Measurements from ENCODE around the gene KLK1.
"Not testable (repeated sequence)": the region's sequence is repeated elsewhere in the genome, so short reads cannot be mapped to it uniquely, and the experiment has no call there.

The KLK1 gene

GRCh38 chr19:50794074-50794875 lies 29.3 kb downstream of the KLK1 start:
- FAIRE-seq (no peak), DNase-seq (ENCODE audit: insufficient read length, low spot score) (no peak)

- DNase-seq (ENCODE audit: insufficient read length, low spot score) (no peak), FAIRE-seq (no peak)
Observed at GRCh38 chr19:50793558-50794065, 30.0 kb downstream of the KLK1 start.

- no peak for DNase-seq (ENCODE audit: insufficient read length, low spot score)
- FAIRE-seq: no peak
Observed at GRCh38 chr19:50792272-50793250, 31.0 kb downstream of the KLK1 start.

GRCh38 chr19:50791594-50792271 lies 31.9 kb downstream of the KLK1 start:
- FAIRE-seq (no peak), DNase-seq (ENCODE audit: insufficient read length, low spot score) (no peak)

- DNase-seq (ENCODE audit: insufficient read length, low spot score) (no peak), FAIRE-seq (no peak)
Observed at GRCh38 chr19:50790922-50791467, 32.6 kb downstream of the KLK1 start.

GRCh38 chr19:50790396-50790795 lies 33.2 kb downstream of the KLK1 start, which contains the start of gene ACP4:
ACP4 (plus strand) TSS chr19:50790415; CDS start chr19:50790415, 0 bp downstream.
- DNase-seq (ENCODE audit: insufficient read length, low spot score) (no peak), FAIRE-seq (no peak)

GRCh38 chr19:50785329-50785728 lies 38.3 kb downstream of the KLK1 start:
- no peak for FAIRE-seq
- DNase-seq (ENCODE audit: insufficient read length, low spot score): no peak

GRCh38 chr19:50784710-50785109 lies 38.9 kb downstream of the KLK1 start:
- no peak for DNase-seq (ENCODE audit: insufficient read length, low spot score)
- FAIRE-seq: no peak

- DNase-seq (ENCODE audit: insufficient read length, low spot score); FAIRE-seq: not testable (repeated sequence)
Observed at GRCh38 chr19:50783848-50784152, 39.8 kb downstream of the KLK1 start.

- FAIRE-seq: no peak
- DNase-seq (ENCODE audit: insufficient read length, low spot score): no peak
Observed at GRCh38 chr19:50780753-50781435, 42.7 kb downstream of the KLK1 start.

GRCh38 chr19:50779504-50780457 lies 43.8 kb downstream of the KLK1 start:
- DNase-seq (ENCODE audit: insufficient read length, low spot score) (no peak), FAIRE-seq (no peak)

GRCh38 chr19:50778906-50779430 lies 44.6 kb downstream of the KLK1 start:
- FAIRE-seq (no peak), DNase-seq (ENCODE audit: insufficient read length, low spot score) (no peak)

GRCh38 chr19:50777830-50778303 lies 45.7 kb downstream of the KLK1 start:
- FAIRE-seq: no peak

GRCh38 chr19:50777261-50777660 lies 46.3 kb downstream of the KLK1 start:
- FAIRE-seq: no peak
- DNase-seq (ENCODE audit: insufficient read length, low spot score): no peak

More at GRCh38 chr19:50777830-50778303, 45.7 kb downstream of the KLK1 start:
- no peak for DNase-seq (ENCODE audit: insufficient read length, low spot score)

- no peak for DNase-seq (ENCODE audit: insufficient read length, low spot score)
- no peak for FAIRE-seq
Observed at GRCh38 chr19:50776131-50776530, 47.5 kb downstream of the KLK1 start.

GRCh38 chr19:50773454-50773853 lies 50.1 kb downstream of the KLK1 start:
- DNase-seq (ENCODE audit: insufficient read length, low spot score); FAIRE-seq: not testable (repeated sequence)

GRCh38 chr19:50772912-50773311 lies 50.7 kb downstream of the KLK1 start:
- not testable (repeated sequence) for FAIRE-seq; DNase-seq (ENCODE audit: insufficient read length, low spot score)

- FAIRE-seq: no peak
Observed at GRCh38 chr19:50772476-50772875, 51.1 kb downstream of the KLK1 start.

More at GRCh38 chr19:50772476-50772875, 51.1 kb downstream of the KLK1 start:
- no peak for DNase-seq (ENCODE audit: insufficient read length, low spot score)
